Measurements from ENCODE around the gene CISD1. TPM values are rescaled to one million over a fixed set of nuclear protein-coding genes. Genes with fewer than 3 reads are reported as not detected.
"Not testable (repeated sequence)": the region's sequence is repeated elsewhere in the genome, so short reads cannot be mapped to it uniquely, and the experiment has no call there.

CISD1 gene
- total RNA-seq: 10 to 100 TPM in 1 of 4 donors, 1 to 10 TPM in 3; 3.7 to 14.2 (median 6.7) TPM

DNA sequence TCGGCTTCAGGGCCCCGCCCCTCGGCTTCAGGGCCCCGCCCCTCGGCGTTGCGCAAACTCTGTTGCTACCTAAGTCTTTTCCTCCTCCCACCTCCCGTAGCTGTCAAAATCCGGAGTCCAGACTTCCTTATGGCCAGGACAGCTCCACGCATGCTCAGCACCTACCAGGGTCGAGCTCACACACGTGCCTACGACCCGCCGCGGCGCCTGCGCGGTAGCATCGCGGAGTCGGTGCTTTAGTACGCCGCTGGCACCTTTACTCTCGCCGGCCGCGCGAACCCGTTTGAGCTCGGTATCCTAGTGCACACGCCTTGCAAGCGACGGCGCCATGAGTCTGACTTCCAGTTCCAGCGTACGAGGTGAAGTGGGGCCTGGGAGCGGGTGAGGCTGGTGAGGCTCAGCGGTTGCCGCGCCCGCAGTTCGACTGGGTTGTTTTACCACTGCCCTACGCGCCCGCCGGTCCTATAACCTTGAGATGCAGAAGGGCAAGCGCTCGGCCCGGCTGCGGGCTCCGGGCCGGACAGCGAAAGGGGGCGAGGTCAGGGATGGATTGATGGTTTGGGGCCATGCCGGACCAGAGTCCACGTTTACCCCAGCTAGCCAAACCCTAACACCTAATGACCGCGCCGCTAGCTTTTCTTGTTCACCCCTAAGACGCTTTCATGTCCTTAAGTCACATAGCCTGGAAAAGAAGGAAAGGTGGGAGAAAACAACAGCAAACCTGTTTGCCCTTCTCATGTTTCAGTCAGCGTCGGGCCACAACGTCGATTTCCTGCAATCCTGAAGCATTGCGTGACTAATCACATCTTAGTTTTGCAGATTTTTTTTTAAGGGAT is at the start of gene CISD1:
CISD1 (plus strand) TSS at position 217 of the 836 bp plus-strand sequence; CDS start at position 329, 112 bp downstream.
- DNase-seq (ENCODE audit: low spot score in 2 of 2): peak; percentile 84 to 92
- Histone ChIP-seq H3K27ac (peak within 1 kb of the TSS; percentile 87 to 98 (median 97)), H3K36me3 (no peaks in the 10 kb centered on the region), H3K4me1 (peaks cover 0 to 42% (median 11%) of the 10 kb centered on the region in 4 donors), H3K4me3 (peak within 1 kb of the TSS; percentile 67 to 81 (median 75)), H3K9me3 (no peaks in the 10 kb centered on the region), H3K27me3 (no peaks in the 10 kb centered on the region)
- TF ChIP-seq EP300 (IDR thresholded peaks at IDR 0.05) (peak; percentile 79 to 90), POLR2A (IDR thresholded peaks at IDR 0.05) (peak; percentile 58 to 70)
- TF ChIP-seq, protein P1, sequence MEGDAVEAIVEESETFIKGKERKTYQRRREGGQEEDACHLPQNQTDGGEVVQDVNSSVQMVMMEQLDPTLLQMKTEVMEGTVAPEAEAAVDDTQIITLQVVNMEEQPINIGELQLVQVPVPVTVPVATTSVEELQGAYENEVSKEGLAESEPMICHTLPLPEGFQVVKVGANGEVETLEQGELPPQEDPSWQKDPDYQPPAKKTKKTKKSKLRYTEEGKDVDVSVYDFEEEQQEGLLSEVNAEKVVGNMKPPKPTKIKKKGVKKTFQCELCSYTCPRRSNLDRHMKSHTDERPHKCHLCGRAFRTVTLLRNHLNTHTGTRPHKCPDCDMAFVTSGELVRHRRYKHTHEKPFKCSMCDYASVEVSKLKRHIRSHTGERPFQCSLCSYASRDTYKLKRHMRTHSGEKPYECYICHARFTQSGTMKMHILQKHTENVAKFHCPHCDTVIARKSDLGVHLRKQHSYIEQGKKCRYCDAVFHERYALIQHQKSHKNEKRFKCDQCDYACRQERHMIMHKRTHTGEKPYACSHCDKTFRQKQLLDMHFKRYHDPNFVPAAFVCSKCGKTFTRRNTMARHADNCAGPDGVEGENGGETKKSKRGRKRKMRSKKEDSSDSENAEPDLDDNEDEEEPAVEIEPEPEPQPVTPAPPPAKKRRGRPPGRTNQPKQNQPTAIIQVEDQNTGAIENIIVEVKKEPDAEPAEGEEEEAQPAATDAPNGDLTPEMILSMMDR (IDR thresholded peaks at IDR 0.05): peak in 1 of 5 experiments; percentile 18
- 1% methylated on average over 47 to 56 of the region's 66 CpGs for WGBS, 2 donors

DNA sequence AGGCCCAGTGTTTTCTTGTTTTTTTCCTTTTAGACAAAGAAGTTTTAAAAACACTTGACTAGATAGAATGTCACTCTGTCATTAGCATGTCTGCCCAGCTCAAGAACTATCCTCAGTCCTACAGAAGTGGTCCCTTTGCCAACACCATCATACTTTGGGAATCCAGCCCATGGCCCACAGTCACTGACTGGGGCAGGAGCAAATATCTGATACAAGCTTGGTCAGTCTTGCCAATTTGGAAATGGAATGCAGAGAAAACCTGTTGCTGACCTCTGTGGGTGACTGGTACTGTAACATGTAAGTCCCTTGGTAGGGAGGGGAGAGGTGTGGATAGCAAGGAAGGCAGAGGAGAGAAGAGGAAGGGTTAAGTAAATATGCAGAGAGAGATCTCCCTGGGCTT is 49.1 kb upstream of the CISD1 start:
- TF ChIP-seq POLR2A (IDR thresholded peaks at IDR 0.05) (no peak), EP300 (IDR thresholded peaks at IDR 0.05) (no peak)
- TF ChIP-seq, protein P1 (IDR thresholded peaks at IDR 0.05): no peak
- no peaks in the 10 kb centered on the region for H3K9me3 ChIP-seq
- no peaks in the 10 kb centered on the region for H3K36me3 ChIP-seq

DNA sequence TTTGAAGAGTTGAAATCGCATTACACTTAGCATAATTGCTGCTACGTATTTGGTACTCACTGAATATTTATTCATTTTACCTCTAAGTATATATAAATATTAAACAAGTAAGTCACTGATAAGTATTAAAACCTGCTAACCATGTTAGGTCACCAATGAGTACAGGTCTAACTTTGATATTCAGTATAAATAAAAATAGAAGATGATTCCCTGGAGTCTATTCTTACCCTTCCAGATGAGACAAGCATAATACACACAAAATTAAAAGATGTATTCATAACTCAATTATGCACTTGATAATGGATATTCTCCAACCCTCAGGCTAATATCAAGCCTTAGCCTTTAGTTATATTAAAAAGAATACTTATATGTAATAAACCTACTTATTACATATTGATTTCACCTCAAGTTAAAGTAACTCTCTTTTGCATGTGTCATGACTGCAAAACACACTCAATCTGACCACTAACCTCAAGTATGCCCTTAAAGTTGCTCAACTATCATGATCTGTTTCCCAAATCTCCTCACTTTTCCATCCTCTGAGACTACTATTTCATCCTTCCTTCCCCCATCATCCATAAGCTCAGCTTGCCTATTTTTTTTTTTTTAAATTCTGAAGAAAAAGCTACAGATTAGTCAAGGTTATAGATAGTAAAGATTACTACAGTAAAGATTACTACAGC is 48.1 kb upstream of the CISD1 start:
- H3K9me3 ChIP-seq: no peaks in the 10 kb centered on the region
- H3K27me3 ChIP-seq: no peaks in the 10 kb centered on the region
- H3K4me3 ChIP-seq: no peak overlapping the region
- DNase-seq (ENCODE audit: low spot score in 2 of 2): no peak
- H3K4me1 ChIP-seq: no peaks in the 10 kb centered on the region
- TF ChIP-seq, protein P1 (IDR thresholded peaks at IDR 0.05): no peak
- TF ChIP-seq EP300 (IDR thresholded peaks at IDR 0.05) (no peak), POLR2A (IDR thresholded peaks at IDR 0.05) (no peak)
- no peak overlapping the region for H3K27ac ChIP-seq
- 94 to 100% methylated on average over 2 of the region's 2 CpGs for WGBS, 2 donors
- peaks cover 0 to 2% (median 0%) of the 10 kb centered on the region in 3 donors for H3K36me3 ChIP-seq

More for the DNA sequence above, 49.1 kb upstream of the CISD1 start:
- no peaks in the 10 kb centered on the region for H3K27me3 ChIP-seq
- H3K27ac ChIP-seq: no peak overlapping the region
- no peaks in the 10 kb centered on the region for H3K4me1 ChIP-seq
- no peak overlapping the region for H3K4me3 ChIP-seq
- no peak for DNase-seq (ENCODE audit: low spot score in 2 of 2)

DNA sequence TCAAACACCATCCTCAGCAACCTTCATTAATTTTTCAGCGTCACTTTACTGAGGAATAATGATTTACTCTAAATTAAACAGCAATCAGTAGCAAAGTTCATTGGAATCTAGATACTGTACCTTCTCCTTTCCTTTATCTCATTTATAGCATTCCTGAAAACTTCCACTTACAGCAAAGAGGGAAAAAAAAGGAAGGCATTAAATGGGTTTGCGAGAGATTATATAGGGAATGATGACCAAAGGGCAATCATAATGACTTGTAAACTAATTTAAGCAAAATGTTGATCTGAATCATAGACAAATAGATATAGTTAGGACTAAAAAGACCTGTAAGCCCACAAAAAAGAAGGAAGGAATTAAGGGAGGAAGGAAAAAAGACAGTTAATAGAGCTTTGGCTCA is 43.3 kb upstream of the CISD1 start:
- no peak overlapping the region for H3K27ac ChIP-seq
- peaks cover 0 to 36% (median 0%) of the 10 kb centered on the region in 3 donors for H3K36me3 ChIP-seq
- 95 to 100% methylated on average over 2 of the region's 2 CpGs for WGBS, 2 donors
- H3K4me3 ChIP-seq: no peak overlapping the region
- H3K27me3 ChIP-seq: no peaks in the 10 kb centered on the region
- no peak for DNase-seq (ENCODE audit: low spot score in 2 of 2)
- no peaks in the 10 kb centered on the region for H3K9me3 ChIP-seq
- TF ChIP-seq, protein P1 (IDR thresholded peaks at IDR 0.05): no peak
- TF ChIP-seq EP300 (IDR thresholded peaks at IDR 0.05) (no peak), POLR2A (IDR thresholded peaks at IDR 0.05) (no peak)
- H3K4me1 ChIP-seq: no peaks in the 10 kb centered on the region

DNA sequence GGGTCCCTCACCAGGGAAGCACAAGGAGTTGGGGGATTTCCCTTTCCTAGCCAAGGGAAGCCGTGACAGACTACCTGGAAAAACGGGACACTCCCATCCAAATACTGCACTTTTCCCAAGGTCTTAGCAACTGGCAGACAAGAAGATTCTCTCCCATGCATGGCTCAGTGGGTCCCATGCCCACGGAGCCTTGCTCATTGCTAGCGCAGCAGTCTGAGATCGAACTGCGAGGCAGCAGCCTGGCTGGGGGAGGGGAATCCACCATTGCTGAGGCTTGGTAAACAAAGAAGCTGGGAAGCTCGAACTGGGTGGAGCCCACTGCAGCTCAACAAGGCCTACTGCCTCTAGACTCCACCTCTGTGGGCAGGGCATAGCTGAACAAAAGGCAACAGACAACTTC is 39.1 kb upstream of the CISD1 start:
- H3K27ac ChIP-seq: not testable (repeated sequence)
- 88 to 96% methylated on average over 7 of the region's 7 CpGs for WGBS, 2 donors

More for the DNA sequence above, 39.1 kb upstream of the CISD1 start:
- not testable (repeated sequence) for H3K4me1 ChIP-seq; DNase-seq (ENCODE audit: low spot score in 2 of 2); H3K27me3 ChIP-seq; H3K9me3 ChIP-seq; H3K4me3 ChIP-seq
- peaks cover 0 to 60% (median 0%) of the 10 kb centered on the region in 3 donors for H3K36me3 ChIP-seq
